SH-SY5Y (cell line): Measurements from ENCODE around the gene SUPT20H.

ENCODE experiments used
- GATA2 ChIP-seq: IDR thresholded peaks from 2 replicates; pipeline ENCODE4 v1.6.1; 2011; ENCODE audit warnings: mild to moderate bottlenecking, low read depth, low read length
- GATA3 ChIP-seq: IDR thresholded peaks from 2 replicates; pipeline ENCODE4 v1.6.1; 2011; ENCODE audit warnings: low read depth, mild to moderate bottlenecking, low read length, moderate library complexity

Gene SUPT20H

DNA sequence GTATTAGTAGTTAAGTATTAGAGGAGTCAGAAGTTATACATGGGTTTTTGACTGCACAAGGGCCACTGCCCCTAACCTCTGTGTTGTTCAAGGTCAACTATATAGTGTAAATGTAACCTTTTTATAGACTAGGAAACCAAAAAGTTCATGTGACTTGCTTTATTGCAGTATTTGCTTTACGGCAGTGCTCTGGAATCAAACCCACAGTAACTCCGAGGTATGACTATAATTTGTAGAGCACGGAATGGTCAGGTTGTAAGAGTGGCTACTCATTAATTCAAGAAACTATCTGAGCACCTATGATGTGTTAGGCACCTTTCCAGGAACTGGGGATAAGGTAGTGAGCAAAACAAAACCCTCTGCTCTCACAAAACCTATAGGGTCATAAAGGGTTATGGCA is 22.2 kb downstream of the SUPT20H start:
- TF ChIP-seq GATA2: no peak
- TF ChIP-seq GATA3: no peak

DNA sequence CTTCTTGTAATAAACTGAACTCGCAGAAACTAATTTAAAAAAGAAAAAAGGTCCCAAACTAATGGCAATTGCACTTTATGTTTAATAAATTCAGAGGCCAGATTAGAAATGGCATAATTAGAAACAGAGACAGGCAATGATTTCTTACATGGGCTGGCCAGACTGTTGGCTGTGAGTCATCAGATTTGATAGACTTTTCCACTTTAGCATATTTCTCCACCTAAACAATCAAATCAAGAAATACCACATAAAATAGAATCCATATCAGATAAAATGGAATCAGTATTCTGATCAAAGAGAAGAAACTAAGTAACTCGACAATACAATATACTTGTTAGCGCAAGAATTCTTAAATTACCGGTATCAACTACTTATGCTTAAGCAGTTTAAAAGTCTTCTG is 29.9 kb downstream of the SUPT20H start:
- TF ChIP-seq GATA2 (no peak), GATA3 (no peak)

DNA sequence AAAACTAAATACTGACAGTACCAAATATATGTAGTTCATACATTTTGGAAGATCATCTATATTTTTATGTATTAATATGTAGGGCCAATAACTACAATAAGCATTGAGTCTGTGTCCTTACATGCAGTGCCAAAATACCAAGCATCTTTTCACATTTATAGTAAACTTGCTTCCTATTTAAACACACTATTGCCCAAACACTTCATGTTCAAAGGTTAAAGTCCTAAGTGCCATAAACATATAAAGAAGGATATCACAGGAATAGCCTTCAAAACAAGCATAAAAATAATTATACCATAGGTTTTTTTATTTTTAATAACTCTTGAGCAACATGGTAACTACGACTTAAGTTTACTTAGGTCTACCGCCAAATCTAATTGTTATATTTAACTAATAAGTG is 31.8 kb downstream of the SUPT20H start:
- TF ChIP-seq GATA3 (no peak), GATA2 (no peak)

DNA sequence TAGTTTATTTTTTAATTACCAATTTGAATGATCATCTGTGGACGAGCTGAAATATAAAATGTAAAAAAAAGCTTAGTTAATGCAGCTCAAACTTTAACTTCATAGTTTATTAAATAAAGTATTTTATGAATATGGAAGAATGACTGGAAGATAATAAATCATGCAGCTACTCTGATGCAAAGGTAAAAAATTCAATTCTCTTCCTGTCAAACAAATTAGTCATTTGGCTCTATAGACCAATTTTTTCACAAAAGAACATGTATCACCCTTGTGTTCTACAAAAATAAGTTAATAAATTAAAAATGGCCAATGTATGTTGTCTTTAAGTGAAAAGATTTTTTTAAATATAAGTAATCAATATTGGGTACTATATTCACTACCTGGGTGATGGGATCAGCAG is 32.7 kb downstream of the SUPT20H start:
- TF ChIP-seq GATA3: no peak
- TF ChIP-seq GATA2: no peak

DNA sequence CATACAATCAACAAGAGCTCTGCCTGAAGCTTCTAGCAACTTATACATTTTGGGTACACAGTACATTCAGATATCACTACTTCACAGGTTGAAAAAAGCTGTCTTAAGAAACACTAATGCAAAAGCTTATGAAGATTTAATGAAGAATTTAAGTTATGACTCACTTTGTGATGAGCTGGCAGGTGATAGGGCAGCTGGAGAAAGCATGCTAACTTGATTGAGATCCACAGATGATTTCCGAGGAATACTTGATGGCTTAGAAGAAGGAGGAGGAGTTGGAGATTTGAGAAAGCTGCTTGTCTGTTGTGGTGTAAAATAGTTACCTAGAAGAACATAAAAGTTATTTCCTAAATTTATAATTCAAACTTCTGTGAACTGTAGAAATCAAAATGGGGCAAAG is 35.6 kb downstream of the SUPT20H start:
- TF ChIP-seq GATA2: no peak
- no peak for TF ChIP-seq GATA3

DNA sequence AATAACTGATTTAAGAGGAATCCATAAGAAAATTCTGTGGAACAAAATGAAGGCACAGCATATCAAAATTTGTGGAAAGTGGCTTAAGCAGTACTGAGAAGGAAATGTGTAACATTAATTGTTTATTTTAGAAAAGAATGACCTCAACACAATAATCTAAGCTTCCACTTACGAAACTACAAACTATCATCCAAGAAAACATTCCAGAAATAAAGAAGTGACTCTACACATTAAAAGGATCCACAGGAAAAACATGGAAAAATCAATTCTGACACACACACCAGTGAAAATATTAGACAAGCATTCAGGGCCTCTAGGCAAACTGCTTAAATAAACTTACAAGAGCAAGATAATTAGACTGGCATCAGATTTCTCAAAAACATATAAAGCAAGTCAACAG is 44.9 kb downstream of the SUPT20H start:
- TF ChIP-seq GATA2: no peak
- TF ChIP-seq GATA3: no peak

DNA sequence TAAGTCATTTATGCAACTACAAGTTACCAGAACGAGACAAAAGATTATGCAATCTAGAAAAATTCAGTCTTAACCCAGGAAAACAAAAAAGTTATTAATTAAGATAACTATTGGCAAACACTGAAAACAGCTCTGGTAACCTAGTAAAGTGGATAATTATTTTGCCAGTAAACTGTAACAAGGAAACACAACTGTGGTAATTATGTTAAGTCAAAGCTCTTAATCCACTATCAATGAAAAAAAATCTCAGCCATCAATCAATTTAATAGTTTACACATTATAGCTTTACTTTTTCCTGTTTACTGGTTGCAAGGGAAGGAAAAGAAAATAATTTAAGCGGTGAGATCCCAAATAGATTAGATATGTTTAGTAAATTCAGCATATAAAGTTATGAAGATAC is 47.7 kb downstream of the SUPT20H start:
- no peak for TF ChIP-seq GATA3
- no peak for TF ChIP-seq GATA2

DNA sequence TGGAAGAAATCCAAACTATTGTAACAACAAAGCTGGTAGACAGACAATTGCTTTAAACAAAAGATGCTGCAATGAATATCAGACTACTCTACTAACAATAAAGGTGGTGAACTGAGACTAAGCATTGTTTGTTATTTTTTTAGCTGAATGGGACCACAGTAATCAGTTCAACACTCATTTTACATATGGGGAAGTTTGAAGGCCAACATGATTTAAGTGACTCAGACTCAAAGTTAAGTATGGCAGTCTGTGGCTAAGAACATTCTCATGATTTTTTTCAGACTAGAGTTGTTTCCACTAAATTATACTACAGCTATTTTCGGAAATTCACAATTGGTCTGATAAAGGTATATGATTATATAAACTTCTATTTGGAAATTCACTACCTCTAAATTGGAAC is 48.5 kb downstream of the SUPT20H start:
- TF ChIP-seq GATA2 (no peak), GATA3 (no peak)

DNA sequence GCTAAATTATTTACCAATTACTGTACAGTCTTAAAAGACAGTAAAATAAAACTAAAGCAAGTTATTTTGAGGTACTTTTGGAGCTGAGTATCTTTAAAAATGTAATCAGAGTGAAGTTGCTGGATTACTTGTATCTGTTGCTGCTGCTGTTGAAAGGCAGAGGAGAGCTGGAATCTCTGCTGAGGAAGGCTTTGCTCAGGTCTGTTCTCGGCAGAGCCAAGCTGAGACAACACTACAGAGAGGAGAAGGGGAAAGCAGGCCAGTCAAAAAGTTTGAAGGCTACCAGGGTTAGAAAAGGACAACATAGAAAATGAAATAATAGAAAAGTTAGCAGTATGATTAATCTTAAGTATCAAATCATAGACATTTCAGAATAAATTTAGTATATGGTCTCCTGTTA is 49.1 kb downstream of the SUPT20H start:
- no peak for TF ChIP-seq GATA3
- no peak for TF ChIP-seq GATA2

DNA sequence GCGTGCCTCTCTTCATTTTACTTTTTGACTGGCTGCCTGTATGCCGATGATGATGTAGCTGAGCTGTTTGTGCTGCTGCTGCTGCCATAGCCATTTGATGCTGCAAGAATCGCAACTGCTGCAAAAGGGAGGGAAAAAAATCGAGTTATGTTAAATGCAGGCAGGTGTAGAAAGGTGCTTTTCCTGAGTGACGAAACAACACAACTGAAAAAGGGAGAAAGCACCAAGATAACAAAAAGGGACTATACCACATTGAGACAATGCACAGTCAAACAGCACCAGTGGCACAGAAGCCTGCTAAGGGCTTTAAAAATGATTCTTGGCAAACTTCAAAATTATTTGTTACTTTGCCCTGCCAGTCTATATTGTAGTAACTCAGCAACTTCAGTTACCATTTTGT is 49.8 kb downstream of the SUPT20H start:
- TF ChIP-seq GATA2: no peak
- no peak for TF ChIP-seq GATA3

DNA sequence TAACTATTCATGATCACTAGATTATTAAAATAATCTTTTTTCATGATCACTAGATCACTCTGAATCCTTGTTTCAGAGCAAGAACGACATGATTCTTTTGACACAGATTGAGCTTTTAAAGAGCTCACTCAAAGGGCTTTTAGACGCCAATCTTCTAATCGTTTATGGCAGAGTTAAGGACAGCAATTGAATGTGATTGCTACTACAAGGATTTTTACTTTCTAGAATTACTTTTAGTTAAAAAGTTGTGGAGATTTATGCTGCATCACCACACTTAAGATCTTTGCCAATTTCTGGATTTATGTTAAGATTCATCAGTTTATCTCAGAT is 57.6 kb downstream of the SUPT20H start:
- TF ChIP-seq GATA3 (no peak), GATA2 (no peak)

DNA sequence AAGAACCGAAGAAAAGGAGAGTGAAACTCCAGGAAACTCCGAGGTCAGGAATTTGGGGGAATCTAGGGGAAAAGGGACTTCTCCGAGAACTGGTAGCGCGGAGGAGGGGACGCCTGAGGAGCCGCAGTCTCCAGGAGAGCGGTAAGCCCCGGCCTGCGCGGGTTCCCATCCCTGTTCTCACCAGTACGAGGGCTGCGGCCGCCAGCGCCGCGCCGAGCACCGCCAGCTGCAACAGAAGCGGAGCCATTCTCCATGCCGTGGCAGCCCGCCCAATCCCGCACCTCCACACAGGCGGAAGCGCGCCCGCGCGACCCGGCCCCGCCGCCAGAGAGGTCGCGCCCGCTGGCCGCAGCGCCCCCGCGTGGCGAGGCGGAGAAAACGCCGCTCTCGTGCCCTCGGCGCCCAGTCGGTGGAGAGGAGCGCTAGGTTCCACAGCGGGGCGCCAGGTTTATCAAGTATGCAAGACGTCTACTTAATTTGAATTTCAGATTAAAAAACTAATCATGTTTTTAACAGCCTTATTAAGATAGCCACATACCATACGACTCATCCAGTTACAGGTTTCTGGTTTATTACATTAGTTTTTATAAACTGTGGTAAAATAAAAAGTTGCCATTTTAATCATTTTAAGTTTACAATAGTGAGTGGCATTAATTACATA is 60.3 kb downstream of the SUPT20H start, which contains the start of gene ALG5:
TSS of gene ALG5 (minus strand) at position 287 of the 661 bp plus-strand sequence. CDS start at position 247, 40 bp downstream.
- TF ChIP-seq GATA2: no peak
- TF ChIP-seq GATA3: no peak

DNA sequence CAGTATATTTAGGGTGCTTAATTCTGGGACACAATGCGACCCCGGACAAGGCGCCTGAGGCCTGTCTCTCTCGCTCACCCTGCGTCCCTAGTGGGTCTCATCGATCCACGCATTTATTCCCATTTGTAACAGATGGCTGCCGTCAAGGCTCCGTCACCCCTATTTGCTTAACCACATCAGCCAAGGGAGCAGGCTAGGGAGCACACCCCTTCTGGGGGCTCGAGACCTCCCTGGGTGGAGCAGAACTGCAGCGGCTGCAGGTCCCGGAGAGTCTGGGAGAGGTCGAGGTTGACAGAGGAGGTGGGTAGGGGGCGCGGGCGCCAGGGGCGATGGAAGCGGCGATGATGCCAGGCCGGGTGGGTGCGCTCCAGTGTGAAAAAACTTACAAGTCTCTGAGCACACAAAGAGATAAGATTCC is 60.9 kb downstream of the SUPT20H start:
- no peak for TF ChIP-seq GATA3
- TF ChIP-seq GATA2: no peak

DNA sequence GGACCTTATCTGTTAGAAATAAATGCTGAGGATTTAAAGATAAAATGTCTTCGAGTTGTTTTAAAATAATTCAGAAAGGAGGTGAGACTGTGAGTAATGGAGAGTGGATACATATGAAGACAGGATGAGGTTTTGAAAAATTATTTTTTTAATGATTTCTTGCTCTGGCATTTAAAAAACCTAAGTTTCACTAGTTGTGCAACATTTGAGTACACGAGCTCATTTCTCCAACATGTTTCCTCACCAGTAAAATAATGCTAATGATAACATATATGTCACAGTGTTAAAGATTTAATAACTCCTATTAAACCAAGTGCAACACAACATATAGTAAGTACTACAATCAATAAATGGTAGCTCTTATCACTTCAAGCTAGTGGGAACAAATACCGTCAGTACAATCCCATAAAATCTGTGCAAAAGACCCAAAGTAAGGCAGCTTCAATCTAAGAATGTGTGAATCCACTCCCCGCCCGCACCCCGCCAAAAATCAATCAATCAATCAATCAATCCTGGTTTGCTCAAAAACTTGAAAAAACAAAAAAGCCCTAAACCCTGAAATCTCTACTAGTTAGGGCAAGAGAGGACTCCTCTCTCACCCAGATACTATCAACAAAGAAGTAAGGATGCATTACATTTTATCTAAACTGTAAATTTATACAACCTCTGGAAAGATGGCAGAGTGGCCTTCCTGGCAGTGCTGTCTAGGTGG is 61.6 kb downstream of the SUPT20H start:
- no peak for TF ChIP-seq GATA2
- TF ChIP-seq GATA3: no peak

DNA sequence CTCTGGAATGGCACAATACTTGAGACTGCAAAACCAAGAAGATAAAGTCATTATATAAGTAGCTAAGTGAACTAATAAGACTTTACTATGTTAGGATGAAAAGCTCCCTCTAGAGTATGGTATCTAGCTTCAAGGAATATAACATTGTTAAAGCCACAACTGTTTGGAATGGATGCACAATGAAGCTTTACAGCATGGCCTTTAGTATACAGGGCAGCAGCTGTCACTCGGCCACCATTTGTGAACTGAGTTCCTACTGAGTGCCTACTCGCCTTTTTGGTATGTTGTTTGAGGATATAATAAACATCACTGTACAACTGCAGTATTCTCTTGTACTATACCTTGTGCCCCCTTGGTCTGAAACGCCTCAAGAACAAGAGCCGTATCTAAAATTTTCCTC is 67.1 kb downstream of the SUPT20H start:
- TF ChIP-seq GATA3: no peak
- TF ChIP-seq GATA2: no peak

DNA sequence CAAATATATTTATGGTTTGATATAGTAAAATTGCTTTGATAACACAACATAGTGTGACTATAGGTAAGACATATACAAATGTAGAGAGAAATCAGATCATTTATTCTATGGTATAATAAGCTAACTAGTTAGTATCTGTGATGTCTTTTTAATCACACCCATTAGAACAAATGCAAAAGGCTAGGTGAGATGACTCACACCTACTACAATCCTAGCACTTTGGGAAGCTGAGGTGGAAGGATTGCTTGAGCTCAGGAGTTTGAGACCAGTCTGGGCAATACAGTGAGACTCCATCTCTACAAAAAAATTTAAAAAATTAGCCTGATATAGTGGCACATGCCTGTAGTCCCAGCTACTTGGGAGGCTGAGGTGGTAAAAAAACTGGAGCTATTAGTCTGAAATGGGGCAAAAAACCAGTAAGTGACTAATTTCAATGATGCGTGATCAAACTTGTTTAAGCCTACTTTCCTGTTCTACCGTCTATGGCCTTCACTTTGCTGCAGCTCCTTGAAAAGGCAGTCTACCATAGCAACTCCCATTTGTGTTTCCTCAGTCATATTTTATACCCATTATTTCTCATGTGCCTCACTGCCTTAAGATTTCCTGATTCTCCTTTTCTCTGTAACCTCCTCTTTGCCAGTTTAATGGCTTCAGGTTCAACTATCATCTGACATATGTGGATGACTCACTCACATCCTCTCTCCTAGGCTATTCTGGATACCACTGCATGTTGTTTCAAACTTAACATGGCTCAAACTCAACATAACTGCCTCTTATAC is 72.8 kb downstream of the SUPT20H start:
- TF ChIP-seq GATA2 (no peak), GATA3 (no peak)
